ENCODE results near the gene ANAPC7. TPM values are rescaled to one million over a fixed set of nuclear protein-coding genes. Genes with fewer than 3 reads are reported as not detected.
A peak's percentile ranks its signal among the peaks of the same experiment; 100 is the strongest.

Gene ANAPC7
- total and polyA plus RNA-seq, 9 of the 15 experiments (the other 6 are each of a cell fraction or from before 2014, with no cell fraction given), result 46.7 to 158 (median 109) TPM

GRCh38 chr12:110349514-110350151, 53.9 kb downstream of the ANAPC7 start (continued):
- TF ChIP-seq CEBPZ (IDR thresholded peaks at IDR 0.05; ENCODE audit: borderline replicate concordance, low read depth, low read length) (no peak), SREBF1 (IDR thresholded peaks at IDR 0.05; ENCODE audit: borderline replicate concordance, low read depth, low read length) (no peak), ZNF3 (CRISPR knock-in tag; IDR thresholded peaks at IDR 0.05) (no peak), CTBP1 (IDR thresholded peaks at IDR 0.05; ENCODE audit: borderline replicate concordance) (no peak), ZNF140 (CRISPR knock-in tag; IDR thresholded peaks at IDR 0.05) (no peak), PCBP2 (IDR thresholded peaks at IDR 0.05; ENCODE audit: low read depth, low read length, poor library complexity, severe bottlenecking) (no peak), PRMT5 (CRISPR knock-in tag; IDR thresholded peaks at IDR 0.05) (no peak), KLF13 (tag; IDR thresholded peaks at IDR 0.05; ENCODE audit: borderline replicate concordance, low read depth) (no peak), E2F8 (IDR thresholded peaks at IDR 0.05; ENCODE audit: low read depth, partially characterized antibody) (peak; percentile 28), SOX6 (IDR thresholded peaks at IDR 0.05) (no peak)
- TF ChIP-seq, protein P1, sequence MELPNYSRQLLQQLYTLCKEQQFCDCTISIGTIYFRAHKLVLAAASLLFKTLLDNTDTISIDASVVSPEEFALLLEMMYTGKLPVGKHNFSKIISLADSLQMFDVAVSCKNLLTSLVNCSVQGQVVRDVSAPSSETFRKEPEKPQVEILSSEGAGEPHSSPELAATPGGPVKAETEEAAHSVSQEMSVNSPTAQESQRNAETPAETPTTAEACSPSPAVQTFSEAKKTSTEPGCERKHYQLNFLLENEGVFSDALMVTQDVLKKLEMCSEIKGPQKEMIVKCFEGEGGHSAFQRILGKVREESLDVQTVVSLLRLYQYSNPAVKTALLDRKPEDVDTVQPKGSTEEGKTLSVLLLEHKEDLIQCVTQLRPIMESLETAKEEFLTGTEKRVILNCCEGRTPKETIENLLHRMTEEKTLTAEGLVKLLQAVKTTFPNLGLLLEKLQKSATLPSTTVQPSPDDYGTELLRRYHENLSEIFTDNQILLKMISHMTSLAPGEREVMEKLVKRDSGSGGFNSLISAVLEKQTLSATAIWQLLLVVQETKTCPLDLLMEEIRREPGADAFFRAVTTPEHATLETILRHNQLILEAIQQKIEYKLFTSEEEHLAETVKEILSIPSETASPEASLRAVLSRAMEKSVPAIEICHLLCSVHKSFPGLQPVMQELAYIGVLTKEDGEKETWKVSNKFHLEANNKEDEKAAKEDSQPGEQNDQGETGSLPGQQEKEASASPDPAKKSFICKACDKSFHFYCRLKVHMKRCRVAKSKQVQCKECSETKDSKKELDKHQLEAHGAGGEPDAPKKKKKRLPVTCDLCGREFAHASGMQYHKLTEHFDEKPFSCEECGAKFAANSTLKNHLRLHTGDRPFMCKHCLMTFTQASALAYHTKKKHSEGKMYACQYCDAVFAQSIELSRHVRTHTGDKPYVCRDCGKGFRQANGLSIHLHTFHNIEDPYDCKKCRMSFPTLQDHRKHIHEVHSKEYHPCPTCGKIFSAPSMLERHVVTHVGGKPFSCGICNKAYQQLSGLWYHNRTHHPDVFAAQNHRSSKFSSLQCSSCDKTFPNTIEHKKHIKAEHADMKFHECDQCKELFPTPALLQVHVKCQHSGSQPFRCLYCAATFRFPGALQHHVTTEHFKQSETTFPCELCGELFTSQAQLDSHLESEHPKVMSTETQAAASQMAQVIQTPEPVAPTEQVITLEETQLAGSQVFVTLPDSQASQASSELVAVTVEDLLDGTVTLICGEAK (IDR thresholded peaks at IDR 0.05), result no peak
- TF ChIP-seq, protein P1 (CRISPR knock-in tag; IDR thresholded peaks at IDR 0.05), result no peak
